Right cardiac atrium (tissue), 5 donors: ENCODE results near the gene APOD. TPM values are rescaled to one million over a fixed set of nuclear protein-coding genes. Genes with fewer than 3 reads are reported as not detected.
A peak's percentile ranks its signal among the peaks of the same experiment; 100 is the strongest.
"Not testable (repeated sequence)": the region's sequence is repeated elsewhere in the genome, so short reads cannot be mapped to it uniquely, and the experiment has no call there.

ENCODE experiments used
- ATAC-seq, 2 donors: fragments of 200-7000 bp; cut with Tn5 transposase; one replicate each; pipeline versions ENCODE4 v1.8.0 to v1.9.1; 2020; ENCODE audit warnings: moderate library complexity in 2 of 2, mild to moderate bottlenecking in 1 of 2
- DNase-seq, 3 donors: peaks; one replicate each; pipeline ENCODE4 v3.0.0-alpha.2; 2020
- H3K27ac ChIP-seq: one replicate; pipeline ENCODE4 v1.5.1; 2013; ENCODE audit warnings: mild to moderate bottlenecking, low read length, control low read depth, moderate library complexity
- H3K27me3 ChIP-seq: one replicate; pipeline ENCODE4 v1.6.1; 2013; ENCODE audit not compliant: control insufficient read depth, insufficient read depth
- H3K4me1 ChIP-seq: one replicate; pipeline ENCODE4 v1.6.1; 2013; ENCODE audit warnings: low read length; ENCODE audit not compliant: control insufficient read depth, insufficient read depth
- H3K4me3 ChIP-seq: one replicate; pipeline ENCODE4 v1.5.1; 2013; ENCODE audit warnings: low read length, control low read depth
- H3K9me3 ChIP-seq: one replicate; pipeline ENCODE4 v1.6.1; 2013; ENCODE audit warnings: low read length; ENCODE audit not compliant: control insufficient read depth
- WGBS: extraction: QIAGEN DNeasy Blood & Tissue Kit; methylation state at CpG from one replicate; pipeline ENCODE4 v1.1.7; 2013; 5-methylcytosine and 5-hydroxymethylcytosine counted together
- intact Hi-C, 4 donors: fragments of 100-400 bp; cut with DNase I; formaldehyde crosslinking; loops; one replicate each; pipeline versions ENCODE4 v1.11.0 to v1.14.0; 2022 to 2023
- polyA plus RNA-seq: library from polyadenylated mRNA; stranded (reverse); fragments of 200-250 nt; gene quantifications from one replicate; pipeline ENCODE4 v1.2.3, GENCODE V29; 2013
- total RNA-seq, 4 donors: library from RNA; stranded (reverse); fragmentation: NEBNext Ultra II Directional; extraction: Animal tissue kit (Norgen Biotek cat#: 25700); gene quantifications; one replicate each; pipeline ENCODE4 v1.2.1, GENCODE V29; 2021
- donor health status: healthy with polysubstance abuse.
- donor health status: DM: no; HTN: yes; CAD: no.
- donor health status: DM: no; HTN: no; CAD: no.
- donor health status: DM: no; HTN: yes; CAD: no; lungs with severe emphysema.
- donor health status: DM: yes; HTN: yes; CAD: no.

Gene APOD
- total and polyA plus RNA-seq, 5 donors: 31.8 to 174 (median 41.1) TPM

DNA sequence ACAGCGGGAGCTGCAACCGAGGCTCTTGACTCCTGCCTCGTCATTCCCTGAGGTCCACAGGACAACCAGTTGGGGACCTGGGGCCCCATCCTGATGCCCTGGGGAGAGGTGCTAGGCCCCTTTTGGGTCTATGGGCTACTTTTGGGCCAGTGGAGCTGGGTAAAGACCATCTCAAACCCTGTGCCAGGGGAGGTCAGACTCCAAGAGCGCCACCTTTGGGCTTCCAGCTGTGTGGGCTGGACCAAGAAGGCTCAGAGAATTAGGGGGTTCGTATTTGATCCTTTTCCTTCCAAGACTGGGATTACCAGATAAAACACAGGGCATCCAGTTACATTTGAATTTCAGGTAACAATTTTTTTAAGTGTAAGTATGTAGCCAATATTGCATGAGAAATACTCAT is 33.4 kb upstream of the APOD start:
- not testable (repeated sequence) for H3K27ac ChIP-seq, H3K4me1 ChIP-seq, DNase-seq, H3K9me3 ChIP-seq, ATAC-seq, H3K27me3 ChIP-seq, H3K4me3 ChIP-seq
- intact Hi-C loops: loop anchor here in 1 of 4 donors (10.0 kb wide), 1 partner anchor 108 kb away; the partner anchor contains the start of gene MUC20
- 67% methylated on average over 5 of the region's 5 CpGs for WGBS

DNA sequence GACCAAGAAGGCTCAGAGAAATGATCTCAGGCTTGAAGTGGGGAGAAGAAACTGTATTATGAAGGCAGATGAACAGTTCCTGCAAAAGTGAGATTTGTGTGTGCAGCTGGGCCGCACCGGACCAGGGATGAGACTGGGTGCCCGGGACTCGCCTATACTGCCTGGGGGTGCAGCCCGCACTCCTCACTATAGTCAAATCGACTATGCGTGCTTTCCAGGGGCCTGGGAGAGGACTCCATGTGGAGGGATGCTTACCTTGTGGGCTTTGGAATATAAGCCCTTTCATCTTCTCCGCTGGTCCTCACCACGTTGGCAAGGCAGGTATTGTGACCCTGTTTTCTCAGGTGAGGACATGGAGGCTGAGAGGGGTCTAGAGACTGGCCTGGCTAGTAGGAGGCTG is 32.9 kb upstream of the APOD start:
- H3K4me1 ChIP-seq: no peaks in the 10 kb centered on the region
- H3K27me3 ChIP-seq: no peaks in the 10 kb centered on the region
- DNase-seq (no peak), ATAC-seq (peak; percentile 10 to 31)
- no peak overlapping the region for H3K27ac ChIP-seq
- no peaks in the 10 kb centered on the region for H3K9me3 ChIP-seq
- H3K4me3 ChIP-seq: no peak overlapping the region
- 81% methylated on average over 9 of the region's 9 CpGs for WGBS
- intact Hi-C loops: loop anchor here in 1 of 4 donors (10.0 kb wide), 1 partner anchor 108 kb away; the partner anchor contains the start of gene MUC20

DNA sequence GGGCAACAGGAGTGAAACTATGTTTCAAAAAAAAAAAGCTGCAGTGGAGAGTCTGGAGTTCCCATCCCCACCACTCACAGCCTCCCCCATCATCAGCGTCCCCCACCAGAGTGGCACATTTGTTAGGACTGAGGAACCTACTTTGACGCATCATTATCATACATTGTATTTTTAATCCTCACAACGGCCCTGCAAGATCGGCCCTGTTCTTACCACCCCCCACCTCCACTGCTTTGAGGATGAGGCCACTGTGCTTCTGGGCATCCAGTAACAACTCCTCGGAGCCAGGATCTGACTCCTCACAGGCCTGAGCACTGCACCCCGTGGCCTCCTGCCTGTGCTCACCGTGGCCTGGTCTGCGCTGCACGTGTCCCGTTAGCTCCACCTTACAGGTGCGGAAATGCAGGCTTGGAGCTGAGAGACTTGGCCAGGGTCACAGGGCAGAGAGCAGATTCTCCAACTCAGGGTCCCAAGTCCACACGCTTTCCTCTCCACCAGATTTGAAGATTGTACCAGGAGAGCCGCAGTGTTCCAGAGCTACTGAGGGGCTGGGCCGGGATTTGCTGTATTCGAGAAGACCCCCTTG is 32.3 kb upstream of the APOD start:
- not testable (repeated sequence) for H3K9me3 ChIP-seq, H3K27me3 ChIP-seq, H3K4me3 ChIP-seq, H3K27ac ChIP-seq, DNase-seq, H3K4me1 ChIP-seq
- intact Hi-C loops: loop anchor here in 1 of 4 donors (10.0 kb wide), 1 partner anchor 109 kb away; the partner anchor contains the start of gene MUC20
- WGBS: 83% methylated on average over 7 of the region's 15 CpGs
- peak in 1 of 2 donors; percentile 9 for ATAC-seq

DNA sequence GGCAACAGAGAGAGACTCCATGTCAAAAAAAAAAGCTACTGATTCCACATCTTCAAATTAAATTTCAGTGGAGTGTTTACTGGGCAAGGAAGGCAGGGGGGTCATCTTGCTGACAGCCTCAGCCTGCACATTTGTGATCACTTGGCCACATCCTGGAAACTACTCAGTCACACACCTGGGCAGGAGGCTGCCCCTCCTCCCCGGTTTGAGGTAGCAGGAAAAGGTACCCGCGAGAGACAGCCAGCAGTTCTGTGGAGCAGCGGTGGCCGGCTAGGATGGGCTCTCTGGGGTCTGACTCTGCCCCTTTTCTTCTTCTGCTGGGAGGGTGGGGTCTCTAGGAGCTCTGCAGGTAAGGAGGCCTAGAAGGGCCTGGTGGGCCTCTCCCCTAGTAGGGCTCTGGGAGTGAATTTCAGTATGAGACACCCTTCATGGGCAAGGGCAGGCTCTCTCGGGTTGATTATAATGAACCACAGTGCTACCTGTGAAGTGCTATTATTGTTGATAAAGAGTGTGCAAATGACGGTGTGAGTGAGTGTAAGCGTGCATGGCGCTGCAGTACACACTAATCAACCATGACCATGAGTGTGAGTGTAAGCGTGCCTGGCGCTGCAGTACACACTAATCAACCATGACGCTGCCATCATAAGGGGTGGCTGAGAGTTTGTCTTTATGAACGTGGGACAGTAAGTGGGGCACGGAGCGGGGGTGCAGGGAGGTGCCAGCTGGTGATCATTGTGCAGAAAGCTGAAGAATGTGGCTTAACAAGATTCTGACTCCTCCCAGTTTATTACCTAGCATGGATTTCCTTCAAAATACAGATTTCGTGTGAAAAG is 31.1 kb upstream of the APOD start:
- not testable (repeated sequence) for H3K27me3 ChIP-seq, H3K4me3 ChIP-seq, H3K27ac ChIP-seq, H3K9me3 ChIP-seq, DNase-seq, ATAC-seq, H3K4me1 ChIP-seq
- intact Hi-C loops: loop anchor here in 1 of 4 donors (10.0 kb wide), 1 partner anchor 110 kb away; the partner anchor contains the start of gene MUC20
- WGBS: 84% methylated on average over 13 of the region's 16 CpGs

DNA sequence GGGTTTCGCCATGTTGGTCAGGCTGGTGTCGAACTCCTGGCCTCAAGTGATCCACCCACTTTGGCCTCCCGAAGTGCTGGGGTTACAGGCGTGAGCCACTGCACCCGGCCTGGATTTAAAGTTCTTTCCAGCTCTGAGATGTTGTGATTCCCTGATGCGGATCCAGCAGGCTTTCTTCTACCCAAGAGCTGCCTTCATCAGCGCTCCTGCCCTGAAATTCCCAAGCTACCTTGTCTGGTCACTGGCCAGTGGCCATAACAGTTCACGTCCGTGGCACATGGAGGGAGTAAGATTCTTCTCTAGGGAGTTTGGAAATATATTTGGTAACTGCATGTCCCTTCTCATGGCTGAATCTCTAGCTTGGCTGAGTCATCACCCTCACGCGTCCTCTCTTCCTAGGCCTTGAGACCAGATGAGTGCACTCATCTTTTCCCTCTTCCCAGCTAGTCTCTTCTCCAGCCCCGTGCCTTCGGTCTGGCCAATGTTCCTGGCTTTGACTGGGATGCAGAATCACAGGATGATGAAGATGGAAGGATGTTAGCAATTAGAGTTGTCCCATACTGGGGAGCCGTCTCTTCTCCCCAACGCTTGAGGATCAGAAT is 29.8 kb upstream of the APOD start:
- Histone ChIP-seq H3K4me1 (no peaks in the 10 kb centered on the region), H3K9me3 (no peaks in the 10 kb centered on the region), H3K4me3 (no peak overlapping the region), H3K27ac (no peak overlapping the region), H3K27me3 (no peaks in the 10 kb centered on the region)
- intact Hi-C loops: loop anchor here in 1 of 4 donors (10.0 kb wide), 1 partner anchor 111 kb away; the partner anchor contains the start of gene MUC20
- no peak for DNase-seq
- 75% methylated on average over 15 of the region's 15 CpGs for WGBS
- ATAC-seq: no peak

DNA sequence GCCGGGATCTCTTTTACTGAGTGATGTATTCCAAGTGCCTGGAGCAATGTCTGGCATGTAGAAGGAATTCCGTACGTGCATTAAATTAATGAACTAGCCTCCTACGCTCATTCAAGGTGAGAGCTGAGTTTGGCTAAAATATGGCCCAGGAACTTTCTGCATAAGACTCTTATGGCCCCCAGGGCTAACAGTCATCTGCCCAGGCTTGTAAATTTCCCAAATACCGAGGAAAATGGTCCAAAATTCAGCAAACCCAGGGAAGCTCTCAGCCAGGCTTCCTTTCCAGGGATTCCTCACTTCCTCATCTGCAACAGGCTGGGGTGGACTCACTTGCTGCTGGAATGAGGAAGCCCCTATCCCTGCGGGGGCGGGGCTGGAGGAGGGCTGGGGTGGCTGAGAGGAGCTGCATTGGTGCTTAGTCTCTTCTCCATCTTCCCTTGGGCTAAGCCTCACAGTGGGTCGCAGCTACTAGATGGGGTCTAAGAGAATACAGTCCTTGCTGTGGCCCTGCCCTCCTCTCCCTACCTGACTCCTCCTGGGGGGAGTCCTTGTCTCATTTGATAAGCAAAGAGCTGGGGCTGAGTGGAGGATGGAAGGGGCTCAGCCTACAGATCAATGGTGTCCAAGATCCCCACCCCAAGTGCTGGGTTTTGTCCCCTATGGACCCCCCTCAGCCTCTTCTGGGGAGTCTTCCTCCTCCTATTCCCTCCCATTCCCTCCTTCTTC is 28.5 kb upstream of the APOD start:
- intact Hi-C loops: loop anchor here in 1 of 4 donors (10.0 kb wide), 1 partner anchor 113 kb away; the partner anchor contains the start of gene MUC20
- H3K4me3 ChIP-seq: no peak overlapping the region
- DNase-seq: no peak
- H3K27ac ChIP-seq: no peak overlapping the region
- ATAC-seq: no peak
- H3K27me3 ChIP-seq: no peaks in the 10 kb centered on the region
- no peaks in the 10 kb centered on the region for H3K4me1 ChIP-seq
- WGBS: 60% methylated on average over 8 of the region's 8 CpGs
- H3K9me3 ChIP-seq: no peaks in the 10 kb centered on the region

DNA sequence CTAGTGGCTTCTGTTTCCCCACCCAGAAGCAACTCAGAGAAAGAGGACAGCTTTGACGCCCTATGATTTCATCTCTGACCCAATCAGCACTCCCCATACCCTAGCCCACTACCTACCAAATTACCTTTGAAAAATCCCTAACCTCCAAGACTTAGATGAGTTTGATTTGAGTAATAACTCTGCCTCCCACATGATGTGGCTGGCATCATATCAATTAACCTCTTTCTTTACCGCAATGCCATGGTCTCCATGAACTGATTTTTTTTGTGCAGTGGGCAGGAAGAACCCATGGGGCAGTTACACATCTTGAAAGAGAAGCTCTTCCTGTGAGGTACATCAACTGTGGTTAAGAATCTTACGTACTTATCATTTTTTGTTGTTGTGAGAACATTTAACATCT is 25.5 kb upstream of the APOD start:
- no peaks in the 10 kb centered on the region for H3K4me1 ChIP-seq
- no peaks in the 10 kb centered on the region for H3K9me3 ChIP-seq
- no peak for DNase-seq
- no peak overlapping the region for H3K4me3 ChIP-seq
- no peak for ATAC-seq
- H3K27me3 ChIP-seq: no peaks in the 10 kb centered on the region
- intact Hi-C loops: no loop called here
- H3K27ac ChIP-seq: no peak overlapping the region
- 85% methylated on average over 3 of the region's 3 CpGs for WGBS

DNA sequence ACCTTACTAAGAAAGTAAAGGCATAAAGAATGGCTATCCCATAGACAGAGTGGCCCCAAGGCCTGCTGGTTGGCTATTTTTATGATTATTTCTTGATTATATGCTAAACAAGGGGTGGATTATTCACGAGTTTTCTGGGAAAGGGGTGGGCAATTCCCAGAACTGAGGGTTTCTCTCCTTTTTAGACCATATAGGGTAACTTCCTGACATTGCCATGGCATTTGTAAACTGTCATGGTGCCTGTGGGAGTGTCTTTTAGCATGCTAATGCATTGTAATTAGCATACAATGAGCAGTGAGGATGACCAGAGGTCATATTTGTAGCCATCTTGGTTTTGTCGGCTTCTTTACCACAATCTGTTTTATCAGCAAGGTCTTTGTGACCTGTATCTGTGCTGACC is 18.0 kb upstream of the APOD start:
- H3K4me3 ChIP-seq, intact Hi-C loops, DNase-seq, H3K9me3 ChIP-seq, H3K27ac ChIP-seq, ATAC-seq, H3K4me1 ChIP-seq, H3K27me3 ChIP-seq: not testable (repeated sequence)
- WGBS: 69% methylated on average over 2 of the region's 2 CpGs

DNA sequence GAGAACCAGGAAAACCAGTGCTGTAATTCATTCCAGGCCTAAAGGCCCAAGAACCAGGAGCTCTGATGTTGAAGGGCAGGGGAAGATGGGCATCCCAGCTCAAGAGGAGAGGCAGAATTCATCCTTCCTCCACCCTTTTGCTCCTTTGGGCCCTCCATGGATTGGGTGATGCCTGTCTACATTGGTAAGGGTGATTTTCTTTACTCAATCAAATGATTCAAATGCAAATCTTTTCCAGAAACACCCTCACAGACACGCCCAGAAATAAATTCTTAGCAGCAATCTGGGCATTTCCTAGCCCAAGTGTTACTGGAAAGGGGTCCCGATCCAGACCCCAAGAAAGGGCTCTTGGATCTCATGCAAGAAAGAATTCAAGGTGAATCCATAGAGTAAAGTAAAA is 17.6 kb upstream of the APOD start:
- no peak overlapping the region for H3K27ac ChIP-seq

DNA sequence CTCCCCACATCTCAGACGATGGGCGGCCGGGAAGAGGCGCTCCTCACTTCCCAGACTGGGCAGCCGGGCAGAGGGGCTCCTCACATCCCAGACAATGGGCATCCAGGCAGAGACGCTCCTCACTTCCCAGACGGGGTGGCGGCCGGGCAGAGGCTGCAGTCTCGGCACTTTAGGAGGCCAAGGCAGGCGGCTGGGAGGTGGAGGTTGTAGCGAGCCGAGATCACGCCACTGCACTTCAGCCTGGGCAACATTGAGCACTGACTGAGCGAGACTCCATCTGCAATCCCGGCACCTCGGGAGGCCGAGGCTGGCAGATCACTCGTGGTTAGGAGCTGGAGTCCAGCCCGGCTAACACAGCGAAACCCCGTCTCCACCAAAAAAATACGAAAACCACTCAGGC is 16.2 kb upstream of the APOD start:
- WGBS: 89% methylated on average over 20 of the region's 23 CpGs

More for the DNA sequence above, 17.6 kb upstream of the APOD start:
- Histone ChIP-seq H3K4me1 (no peaks in the 10 kb centered on the region), H3K4me3 (no peak overlapping the region), H3K27me3 (no peaks in the 10 kb centered on the region), H3K9me3 (no peaks in the 10 kb centered on the region)
- no peak for ATAC-seq
- 98% methylated on average over 2 of the region's 2 CpGs for WGBS
- DNase-seq: no peak
- intact Hi-C loops: no loop called here

More for the DNA sequence above, 16.2 kb upstream of the APOD start:
- H3K4me3 ChIP-seq, ATAC-seq, H3K27me3 ChIP-seq, H3K9me3 ChIP-seq, intact Hi-C loops, H3K4me1 ChIP-seq, DNase-seq, H3K27ac ChIP-seq: not testable (repeated sequence)
